SK-N-DZ (cell line): ENCODE results near the gene NPAS2.

ENCODE experiments used
- DNase-seq: peaks from one replicate; pipeline ENCODE4 v3.0.0-alpha.2; 2015; ENCODE audit warnings: low spot score

NPAS2 gene

DNA sequence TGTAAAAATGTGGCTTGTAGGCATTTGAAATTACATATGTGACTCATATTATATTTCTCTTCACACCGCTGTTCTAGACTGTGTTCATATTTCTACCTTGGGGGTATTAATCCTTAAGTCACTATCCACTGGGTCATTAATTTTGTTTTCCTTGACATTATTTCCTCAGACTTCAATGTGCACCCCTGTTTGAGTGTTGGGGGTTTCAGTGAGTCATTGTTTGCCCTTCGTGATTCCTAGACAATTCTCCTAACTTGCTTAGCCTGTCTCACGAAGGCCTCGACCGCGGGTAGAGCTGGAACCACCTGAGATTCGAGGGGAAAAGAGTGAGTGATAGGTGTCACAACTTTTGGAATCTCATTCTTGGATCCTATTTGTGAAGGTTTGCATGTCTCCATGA, 35.1 kb downstream of the NPAS2 start:
- DNase-seq = no peak

DNA sequence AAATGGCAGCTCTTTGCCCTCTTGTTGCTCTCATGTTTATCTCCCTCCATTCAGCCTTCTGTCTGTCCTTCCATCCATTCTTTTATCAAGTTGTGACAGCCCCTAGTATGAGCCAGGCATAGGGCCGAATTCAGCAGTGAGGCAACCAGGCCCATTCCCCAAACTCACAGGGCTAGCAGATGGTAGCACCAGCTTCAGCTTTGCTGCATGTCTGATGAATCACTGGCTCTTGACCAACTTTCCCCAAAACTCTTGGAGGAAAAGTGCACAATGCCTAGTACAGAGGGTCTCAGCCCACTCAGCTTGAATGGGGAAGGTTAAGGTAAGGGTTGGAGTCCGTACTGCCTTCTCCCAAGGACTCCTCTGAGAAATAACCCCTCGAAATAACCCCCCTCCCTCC, 35.7 kb downstream of the NPAS2 start:
- no peak for DNase-seq

DNA sequence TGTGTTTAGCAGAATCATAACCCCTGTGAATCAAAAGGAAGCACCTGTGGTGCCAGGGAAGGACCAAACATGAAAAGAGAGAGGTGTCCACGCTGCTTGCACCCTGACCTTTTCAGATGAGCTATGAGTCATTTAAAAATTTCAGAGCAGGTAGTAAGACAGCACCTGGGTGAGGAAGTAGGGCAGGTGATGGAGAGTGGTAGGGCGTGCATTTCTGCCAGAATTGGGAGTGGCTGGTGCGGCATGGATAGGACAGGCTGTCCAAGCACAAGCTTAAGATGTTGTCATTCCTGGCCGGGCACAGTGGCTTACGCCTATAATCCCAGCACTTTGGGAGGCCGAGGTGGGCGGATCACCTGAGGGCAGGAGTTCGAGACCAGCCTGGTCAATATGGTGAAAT, 36.8 kb downstream of the NPAS2 start:
- DNase-seq = no peak

DNA sequence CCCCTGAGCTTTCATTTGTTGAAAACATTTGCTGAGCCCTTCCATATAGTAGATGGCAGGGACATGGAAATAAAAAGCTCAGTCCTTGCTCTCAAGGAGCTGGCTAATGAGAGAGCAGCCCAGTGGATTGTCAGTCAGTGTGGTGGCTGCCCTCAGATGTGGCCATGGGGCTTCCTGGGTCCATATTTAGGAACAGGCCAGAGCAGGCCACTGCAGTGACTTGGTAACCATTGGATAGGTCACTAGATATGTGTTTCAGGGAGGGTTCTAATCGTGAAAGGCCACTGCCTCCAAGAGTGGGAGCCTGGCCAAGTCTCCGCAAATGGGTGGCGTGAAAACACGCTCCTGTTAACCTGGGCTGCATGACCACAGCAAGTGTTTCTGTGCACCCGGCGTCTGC, 37.4 kb downstream of the NPAS2 start:
- DNase-seq = no peak

DNA sequence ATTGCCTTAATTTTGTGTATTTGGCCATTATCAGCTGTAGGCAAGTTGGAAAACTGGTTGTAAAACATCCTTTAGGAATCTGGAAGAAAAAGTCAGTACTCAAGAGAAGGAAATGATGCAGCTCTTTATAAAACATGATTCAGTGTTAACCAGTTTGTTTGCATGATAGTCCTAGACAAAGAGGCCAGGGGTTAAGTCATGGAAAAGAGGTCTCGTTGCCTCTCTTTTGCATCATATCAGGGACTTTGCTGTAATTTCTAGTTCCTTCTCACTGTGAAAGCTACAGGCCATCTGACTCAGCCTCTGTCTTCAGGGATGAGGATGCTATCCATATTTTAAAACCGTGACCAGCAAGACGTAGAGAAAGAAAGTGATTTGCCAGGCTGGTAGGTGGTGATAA, 38.0 kb downstream of the NPAS2 start:
- DNase-seq = no peak

DNA sequence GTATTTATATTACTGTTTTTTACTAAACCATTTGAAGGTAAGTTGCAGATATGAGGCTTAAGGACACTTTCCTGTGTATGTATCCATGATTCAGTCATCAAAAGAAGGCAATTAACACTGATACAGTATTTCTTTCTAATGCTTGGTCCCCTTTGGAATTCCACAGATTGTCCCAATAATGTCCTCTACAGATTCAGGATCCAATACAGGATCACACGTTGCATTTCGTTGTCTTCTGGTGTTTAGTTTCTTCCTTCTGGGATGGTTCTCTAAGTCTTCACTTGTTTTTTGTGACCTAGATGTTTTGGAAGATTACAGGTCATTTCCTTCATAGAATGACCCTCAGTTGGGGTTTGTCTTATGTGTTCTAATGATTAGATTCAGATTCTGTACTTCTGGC, 40.0 kb downstream of the NPAS2 start:
- no peak for DNase-seq

DNA sequence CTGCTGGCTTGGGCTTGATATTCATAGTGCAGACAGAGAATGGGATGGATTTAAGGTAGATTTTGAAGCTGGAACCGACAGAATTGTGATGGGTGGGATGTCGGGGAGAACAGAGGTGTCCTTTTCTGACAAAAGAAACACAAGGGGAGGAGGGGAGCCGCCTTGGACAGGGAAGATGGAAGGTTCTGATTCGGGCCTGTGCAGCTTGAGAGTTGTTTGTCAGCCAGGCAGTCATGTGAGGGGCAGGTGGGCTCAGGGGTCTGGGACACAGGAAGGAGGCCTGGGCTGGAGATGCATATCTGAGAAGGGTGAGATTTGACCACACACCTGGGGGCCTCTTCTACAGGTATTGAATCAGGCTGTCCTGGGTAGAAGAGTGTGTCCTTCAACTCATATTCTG, 41.4 kb downstream of the NPAS2 start:
- no peak for DNase-seq

DNA sequence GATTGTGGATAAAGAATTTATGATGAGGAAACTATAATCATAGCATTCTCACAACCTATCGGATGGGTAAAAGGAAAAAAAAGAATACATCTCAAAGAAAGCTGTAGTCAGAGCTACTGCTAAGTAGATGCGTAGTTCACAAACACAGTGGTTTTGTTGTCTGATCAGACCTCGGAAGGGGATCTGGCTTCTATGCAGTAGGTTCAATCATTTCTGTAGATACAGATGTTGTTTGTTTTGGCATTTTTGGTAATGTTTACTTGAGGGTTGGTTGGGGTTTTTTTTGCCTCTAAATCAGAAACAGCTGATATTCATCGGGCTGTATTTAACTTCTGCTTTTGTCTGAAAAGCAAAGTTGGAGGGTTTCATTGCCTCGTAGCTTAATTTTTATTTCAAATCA, 42.1 kb downstream of the NPAS2 start:
- no peak for DNase-seq

DNA sequence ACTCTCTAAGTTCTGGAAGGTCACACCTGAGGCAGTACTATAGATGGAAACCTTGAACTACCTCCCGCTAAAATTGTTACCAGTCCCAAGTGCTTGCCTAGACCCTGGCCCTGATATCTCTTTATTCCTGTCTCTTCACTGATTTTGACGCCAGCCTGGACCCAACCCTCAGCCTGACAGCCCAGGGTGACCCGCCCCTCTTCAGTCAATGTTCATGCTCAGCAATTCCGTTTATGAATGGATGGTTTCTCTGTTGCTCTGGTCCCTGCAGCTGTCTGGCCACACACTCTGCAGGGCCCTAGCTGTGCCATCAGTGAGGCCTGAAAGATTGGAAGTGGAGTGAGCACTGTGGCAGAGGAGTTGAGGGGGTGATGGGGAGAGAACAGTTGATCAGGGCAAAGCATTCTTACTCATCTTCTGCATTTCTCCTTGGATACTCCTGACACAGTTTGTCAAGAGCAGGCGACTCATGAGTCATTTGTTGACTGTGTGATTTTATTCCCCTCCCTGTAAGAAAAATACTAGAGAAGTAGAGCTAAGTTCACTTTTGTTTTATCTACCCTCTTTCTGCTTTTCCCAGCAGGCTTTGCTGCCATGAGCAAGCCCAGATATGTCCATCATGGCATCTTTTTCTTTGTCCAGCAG, 46.0 kb downstream of the NPAS2 start:
- no peak for DNase-seq

DNA sequence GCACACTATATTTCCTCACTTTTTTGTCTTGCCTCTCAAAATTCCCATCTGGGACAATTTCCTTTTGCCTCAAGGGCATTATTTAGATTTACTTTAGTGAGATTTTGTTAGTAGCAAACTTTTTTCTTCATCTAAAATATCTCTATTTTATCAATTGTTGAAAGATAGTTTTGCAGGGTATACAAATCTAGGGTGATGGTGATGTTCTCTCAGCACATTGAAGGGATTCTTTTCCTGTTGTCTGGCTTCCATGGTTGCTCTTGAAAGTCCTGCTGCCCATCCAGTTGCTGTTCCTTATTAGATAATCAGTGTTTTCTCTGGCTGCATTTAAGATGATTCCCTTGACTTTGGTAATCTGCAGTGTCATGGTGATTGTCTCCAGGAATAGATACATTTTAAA, 48.1 kb downstream of the NPAS2 start:
- DNase-seq = no peak

DNA sequence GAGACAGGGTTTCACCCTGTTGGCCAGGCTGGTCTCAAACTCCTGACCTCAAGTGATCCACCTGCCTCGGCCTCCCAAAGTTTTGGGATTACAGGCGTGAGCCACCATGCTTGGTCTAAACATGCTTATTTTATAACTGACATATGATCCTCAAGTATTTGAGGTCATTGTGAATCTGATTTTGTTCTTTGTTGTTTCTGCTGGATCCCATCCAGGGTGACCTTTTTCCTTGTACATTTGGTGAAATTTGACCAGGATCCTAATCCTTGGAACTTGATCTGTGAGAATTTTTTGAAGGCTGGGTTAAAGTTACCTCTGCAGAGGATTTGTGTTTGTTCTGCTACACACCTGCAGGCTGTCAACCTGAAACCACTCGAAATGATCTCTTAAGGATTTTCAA, 49.2 kb downstream of the NPAS2 start:
- DNase-seq = no peak

DNA sequence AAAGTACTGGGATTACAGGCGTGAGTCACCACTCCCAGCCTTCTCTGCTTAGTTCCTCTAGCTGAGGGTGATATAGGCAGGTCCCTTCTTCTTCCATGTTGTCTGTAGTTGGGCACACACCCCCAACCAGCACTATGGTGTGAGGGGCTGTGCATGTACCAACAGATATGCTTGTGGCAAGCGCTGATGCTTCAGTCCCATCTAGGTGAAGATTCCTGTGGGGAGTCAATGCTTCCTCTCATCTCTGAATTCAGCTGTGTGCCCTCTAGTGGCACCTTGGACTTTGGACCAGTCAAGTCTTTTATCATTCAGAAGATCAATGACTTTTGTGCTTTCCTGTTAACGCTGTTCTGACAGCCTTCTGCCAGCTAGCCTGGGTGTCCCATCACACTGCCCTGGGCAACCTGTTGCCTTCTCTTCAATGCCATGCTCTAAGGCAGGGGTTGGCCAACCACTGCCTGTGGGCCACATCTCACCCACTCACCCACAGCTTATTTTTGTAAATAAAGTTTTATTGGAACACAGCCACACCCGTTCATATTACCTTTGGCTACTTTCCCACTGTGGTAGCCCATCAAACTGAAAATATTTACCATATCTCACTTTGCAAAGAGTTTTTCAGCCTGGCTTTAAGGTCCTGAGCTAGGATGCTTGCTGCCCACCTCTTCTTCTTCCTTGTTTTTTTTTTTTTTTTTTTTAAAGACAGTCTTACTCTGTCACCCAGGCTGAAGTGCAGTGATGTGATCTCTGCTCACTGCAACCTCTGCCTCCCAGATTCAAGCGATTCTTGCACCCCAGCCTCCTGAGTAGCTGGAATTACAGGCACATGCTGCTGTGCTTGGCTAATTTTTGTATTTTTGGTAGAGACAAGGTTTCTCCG, 51.0 kb downstream of the NPAS2 start:
- DNase-seq = no peak

DNA sequence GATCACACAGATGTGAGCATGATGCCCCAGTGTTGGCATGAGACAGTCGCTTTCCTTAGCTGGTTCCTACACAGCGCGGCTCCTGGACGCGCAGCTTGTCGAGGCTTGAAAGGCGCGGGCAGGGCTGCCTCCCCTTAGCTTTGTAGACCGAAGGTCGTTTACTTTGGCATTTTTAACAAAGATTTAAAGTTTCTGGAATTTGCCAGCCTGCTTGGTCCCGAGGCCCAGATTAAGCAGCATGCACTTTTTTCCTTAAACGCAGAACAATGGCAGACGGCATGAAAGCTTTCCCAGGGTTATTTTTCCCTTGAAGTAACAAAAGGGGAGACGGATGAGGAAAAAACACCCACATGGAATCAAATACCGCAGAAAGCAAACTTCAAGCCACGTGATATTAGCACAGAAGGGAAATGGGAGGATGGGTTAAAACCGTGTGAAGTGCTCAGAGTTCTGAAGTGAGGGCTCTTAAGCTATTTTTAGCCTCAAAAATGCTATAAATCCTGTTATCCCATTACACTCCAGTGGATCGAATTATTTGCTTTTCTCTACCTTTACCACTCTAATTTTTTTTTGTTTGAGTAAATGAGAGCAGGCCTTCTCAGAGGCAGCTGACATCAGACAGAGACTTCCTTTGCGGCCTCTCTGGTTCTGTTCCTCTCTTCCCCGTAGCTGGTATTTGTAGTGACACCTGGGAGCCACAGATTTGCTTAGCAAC, 55.7 kb downstream of the NPAS2 start:
- no peak for DNase-seq

DNA sequence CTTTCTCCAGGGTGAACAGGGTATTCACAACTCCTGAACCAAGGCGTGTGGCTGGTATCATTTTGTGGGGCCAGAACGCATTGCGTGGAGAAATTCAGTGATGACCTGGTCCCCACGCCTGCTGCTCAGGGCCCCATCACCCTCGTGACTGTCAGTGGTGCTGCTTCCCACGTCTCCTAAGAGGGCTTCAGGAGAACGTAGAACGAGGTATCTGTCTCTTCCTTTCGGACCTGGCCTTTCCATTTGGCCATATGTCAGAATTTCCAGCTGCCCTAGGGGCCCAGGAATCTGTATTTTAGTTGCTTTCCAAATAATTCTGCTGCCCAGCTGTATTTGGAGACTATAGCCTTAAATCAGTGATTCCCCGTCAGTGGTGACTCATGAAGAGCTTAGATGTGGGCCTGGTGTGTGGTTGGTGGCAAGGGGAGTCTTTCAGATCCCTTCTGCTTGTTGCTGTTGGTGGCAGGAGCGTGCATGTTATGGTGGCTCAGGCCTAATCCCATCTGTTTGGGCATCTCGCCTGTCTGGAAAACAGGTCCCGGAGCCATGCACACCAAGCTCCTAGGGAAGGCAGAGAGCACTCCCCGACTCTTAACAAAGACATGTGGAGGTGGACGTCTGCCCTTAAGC, 56.4 kb downstream of the NPAS2 start:
- DNase-seq = no peak

DNA sequence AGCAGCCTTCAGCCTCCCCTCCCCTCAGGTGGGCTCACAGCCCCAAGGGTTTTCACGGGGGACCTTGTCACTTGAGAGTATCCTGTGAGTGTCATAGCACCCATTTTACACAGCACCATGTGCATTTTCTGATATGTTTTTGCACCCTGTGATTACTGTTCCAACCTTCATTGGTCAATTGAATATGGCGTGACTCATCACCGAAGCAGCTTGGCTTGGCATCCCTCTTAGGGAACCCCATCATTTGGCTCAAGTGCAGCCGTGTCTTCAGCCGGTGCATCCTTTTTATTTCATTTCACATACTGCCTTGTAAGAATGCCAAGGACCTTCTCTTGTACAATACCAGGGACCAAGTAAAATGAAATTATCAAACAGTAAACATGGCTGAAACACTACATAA, 57.6 kb downstream of the NPAS2 start:
- no peak for DNase-seq

DNA sequence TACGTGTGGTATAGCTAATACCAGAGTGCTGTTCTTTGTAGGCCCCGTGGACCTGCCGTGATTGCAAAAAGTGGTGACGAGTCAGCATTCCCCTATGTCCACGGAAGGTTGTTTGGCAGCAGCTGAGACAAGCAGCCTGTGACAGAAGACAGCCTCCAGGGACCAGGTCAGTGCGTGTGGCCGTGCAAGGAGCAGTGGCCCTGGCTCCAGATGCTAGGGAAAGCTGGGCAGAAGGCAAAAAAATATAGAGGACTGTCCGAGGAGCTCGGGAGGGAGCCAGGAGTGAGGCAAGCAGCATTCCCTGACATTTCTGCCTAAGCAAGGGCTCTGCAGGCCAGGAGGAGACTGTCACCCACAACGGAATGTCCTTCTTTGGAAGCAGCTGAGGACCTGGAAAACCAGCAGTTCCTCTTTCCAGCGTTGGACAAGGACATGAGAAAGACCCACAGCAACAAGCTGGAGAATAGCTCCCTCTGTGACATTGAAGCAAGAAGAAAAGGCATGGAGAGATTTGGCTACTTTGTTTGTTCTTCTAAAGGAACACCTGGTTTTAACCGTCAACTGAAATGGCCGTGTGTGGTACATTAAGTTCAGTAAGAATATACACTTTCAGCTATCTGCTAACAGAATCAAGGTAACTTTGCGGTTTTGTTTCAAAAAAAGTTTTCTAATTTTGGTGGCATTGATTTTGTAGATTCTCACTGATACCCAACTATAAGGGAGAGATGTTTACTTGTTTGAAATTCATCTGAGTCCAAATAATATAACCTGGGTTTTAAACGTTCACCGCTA, 58.3 kb downstream of the NPAS2 start:
- no peak for DNase-seq

DNA sequence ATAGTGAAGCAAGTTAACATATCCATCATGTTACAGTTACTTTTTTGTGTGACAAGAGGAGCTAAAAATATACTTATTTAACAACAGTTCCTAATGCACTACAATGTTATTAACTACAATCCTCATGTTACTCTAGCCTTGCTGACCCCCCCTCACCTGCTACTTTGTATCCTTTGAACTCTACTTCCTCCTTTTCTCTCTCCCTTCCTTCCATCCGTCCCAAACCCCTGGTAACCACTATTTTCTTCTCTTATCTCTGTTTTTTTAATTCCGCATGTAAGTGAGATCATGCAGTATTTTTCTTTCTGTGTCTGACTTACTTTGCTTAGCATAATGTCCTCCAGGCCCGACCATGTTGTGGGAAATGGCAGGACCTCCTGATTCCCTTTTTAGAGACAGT, 59.4 kb downstream of the NPAS2 start:
- no peak for DNase-seq

DNA sequence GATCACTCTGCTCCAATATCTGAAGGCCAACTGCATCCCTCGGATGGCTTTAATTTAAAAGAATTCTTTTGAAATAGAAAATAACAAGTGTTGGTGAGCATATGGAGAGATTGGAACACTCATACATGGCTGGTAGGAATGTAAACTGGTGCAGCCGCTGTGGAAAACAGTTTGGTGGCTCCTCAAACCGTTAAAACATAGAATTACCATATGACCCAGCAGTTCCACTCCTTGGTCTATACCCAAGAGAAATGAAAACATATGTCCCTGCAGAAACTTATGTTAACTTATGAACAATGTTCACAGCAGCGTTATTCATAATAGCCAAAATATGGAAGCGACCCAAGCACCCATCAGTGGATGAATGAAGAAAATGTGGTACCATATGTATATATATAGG, 60.1 kb downstream of the NPAS2 start:
- DNase-seq = no peak

DNA sequence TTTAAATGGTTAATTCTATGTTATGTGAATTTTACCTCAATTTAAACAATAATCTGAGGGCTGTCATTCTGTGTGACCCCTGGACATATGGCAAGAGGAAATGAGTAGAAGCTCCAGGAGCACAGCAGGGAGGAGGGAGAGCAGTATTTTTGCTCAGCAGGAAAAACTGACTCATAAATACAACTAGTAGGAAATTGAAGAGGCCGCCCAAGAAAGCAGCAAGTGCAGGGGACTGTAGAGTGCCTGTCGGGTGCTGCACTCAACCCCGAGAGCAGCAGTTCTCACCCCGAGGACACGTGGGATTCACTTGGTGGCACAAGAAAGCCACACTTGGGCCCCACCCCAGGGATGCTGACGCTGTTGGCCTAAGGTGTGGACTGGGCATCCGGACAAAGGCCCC, 60.8 kb downstream of the NPAS2 start:
- DNase-seq = no peak

DNA sequence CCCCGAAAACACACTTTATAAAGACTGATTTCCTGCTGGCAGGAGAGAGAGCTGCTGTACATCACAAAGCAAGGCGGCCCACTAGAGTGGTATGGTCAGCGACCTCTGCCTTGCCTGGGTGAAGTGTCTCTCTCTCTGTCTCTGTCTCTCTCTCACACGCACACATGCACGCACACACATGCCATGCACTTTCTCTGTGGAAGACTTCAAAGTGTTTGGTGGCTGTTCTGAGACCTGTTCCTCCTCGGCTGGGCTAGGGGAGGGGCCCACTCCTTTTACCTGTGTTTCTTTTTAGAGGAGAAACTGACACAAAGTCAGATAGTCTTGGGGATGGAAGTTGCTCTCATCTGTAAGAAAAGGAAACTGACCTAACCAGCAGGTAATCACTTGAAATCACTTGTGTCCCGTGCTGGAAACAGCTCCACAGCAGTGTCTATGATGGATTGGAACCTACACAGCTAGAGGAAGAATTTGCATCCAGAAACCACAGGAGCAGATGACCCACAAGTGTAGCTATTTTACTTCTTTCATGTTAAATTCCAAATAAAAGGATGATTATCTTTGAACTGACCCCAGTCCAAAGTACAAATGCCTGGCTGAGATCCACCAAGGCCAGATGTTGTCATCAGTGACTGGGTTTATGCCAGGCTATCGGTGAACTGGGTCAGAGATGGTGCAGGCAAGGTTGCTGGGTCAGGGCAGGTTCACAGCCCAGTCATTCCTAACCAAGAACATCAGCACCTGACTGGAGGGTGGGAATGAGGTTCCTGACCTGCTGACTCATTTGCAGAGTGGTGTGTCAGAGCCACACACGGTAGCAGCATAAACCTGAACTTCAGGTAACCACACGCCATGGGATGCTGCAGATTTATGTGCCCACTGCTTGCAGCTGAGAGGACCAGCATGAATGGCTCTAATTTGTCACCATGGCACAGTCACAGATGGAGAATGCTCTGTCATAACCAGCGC, 63.0 kb downstream of the NPAS2 start:
- DNase-seq = no peak
